IPS DF 19.7 (cell line): Measurements from ENCODE around the gene ESR2.
"Not testable (repeated sequence)": the region's sequence is repeated elsewhere in the genome, so short reads cannot be mapped to it uniquely, and the experiment has no call there.

Source experiments
- DNase-seq: peaks from one replicate; pipeline ENCODE4 v3.0.0-alpha.2; 2013; ENCODE audit warnings: low read depth, low spot score

Gene ESR2

GRCh38 chr14:64091217-64091616, 203.0 kb downstream of the ESR2 start:
- DNase-seq, result no peak

- DNase-seq, result peak; percentile 48
Measured at GRCh38 chr14:64089920-64090319, 204.3 kb downstream of the ESR2 start.

- DNase-seq, result no peak
Measured at GRCh38 chr14:64088647-64088964, 205.6 kb downstream of the ESR2 start.

- DNase-seq, result no peak
Measured at GRCh38 chr14:64082837-64083236, 211.3 kb downstream of the ESR2 start.

- no peak for DNase-seq
Measured at GRCh38 chr14:64081174-64081746, 212.9 kb downstream of the ESR2 start.

GRCh38 chr14:64080452-64080851, 213.7 kb downstream of the ESR2 start:
- DNase-seq, result no peak

- DNase-seq, result no peak
Measured at GRCh38 chr14:64075613-64076005, 218.6 kb downstream of the ESR2 start.

GRCh38 chr14:64074961-64075612, 219.1 kb downstream of the ESR2 start:
- no peak for DNase-seq

- no peak for DNase-seq
Measured at GRCh38 chr14:64069634-64070359, 224.4 kb downstream of the ESR2 start.

GRCh38 chr14:64064447-64064846, 229.7 kb downstream of the ESR2 start:
- no peak for DNase-seq

- DNase-seq, result no peak
Measured at GRCh38 chr14:64062381-64063115, 231.6 kb downstream of the ESR2 start.

GRCh38 chr14:64061706-64062105, 232.5 kb downstream of the ESR2 start:
- DNase-seq, result no peak

GRCh38 chr14:64061115-64061514, 233.1 kb downstream of the ESR2 start:
- no peak for DNase-seq

- peak; percentile 93 for DNase-seq
Measured at GRCh38 chr14:64060648-64061096, 233.5 kb downstream of the ESR2 start.

- DNase-seq, result no peak
Measured at GRCh38 chr14:64060199-64060545, 234.0 kb downstream of the ESR2 start.

- no peak for DNase-seq
Measured at GRCh38 chr14:64059454-64060198, 234.5 kb downstream of the ESR2 start.

GRCh38 chr14:64053694-64054669, 240.2 kb downstream of the ESR2 start:
- DNase-seq, result no peak

GRCh38 chr14:64049616-64050381, 244.4 kb downstream of the ESR2 start:
- no peak for DNase-seq

GRCh38 chr14:64045091-64045490, 249.1 kb downstream of the ESR2 start:
- no peak for DNase-seq

- not testable (repeated sequence) for DNase-seq
Measured at GRCh38 chr14:64043296-64043695, 250.9 kb downstream of the ESR2 start.
